K562 (cell line): ENCODE results near the gene ABHD16A. TPM values are rescaled to one million over a fixed set of nuclear protein-coding genes. Genes with fewer than 3 reads are reported as not detected.

ENCODE experiments used
- ARID3B ChIP-seq: fragments of 250-450 bp; sonication (Bioruptor Pico); IDR thresholded peaks from 2 replicates; pipeline ENCODE4 v1.4.0; 2020; ENCODE audit warnings: borderline replicate concordance
- ATF3 ChIP-seq, 2 experiments: fragments of 450-650 bp in 1 of 2; sonication (generic) in 1 of 2; formaldehyde crosslinking in 1 of 2; IDR thresholded peaks in 1 of 2; conservative IDR thresholded peaks in 1 of 2; 2 replicates each; pipeline versions ENCODE4 v1.6.1 to v1.8.1; 2016 to 2023; ENCODE audit warnings: mild to moderate bottlenecking in 2 of 2, moderate library complexity in 2 of 2, inconsistent platforms in 1 of 2, missing genetic modification reagents in 1 of 2
- CHD2 ChIP-seq: IDR thresholded peaks from 2 replicates; pipeline ENCODE4 v1.6.1; 2011; ENCODE audit warnings: low read depth, low read length
- ELF4 ChIP-seq: fragments of 450-650 bp; formaldehyde crosslinking; IDR thresholded peaks from 2 replicates; pipeline ENCODE4 v1.4.0; 2022; ENCODE audit warnings: missing genetic modification characterization
- EZH2 ChIP-seq: IDR thresholded peaks from 2 replicates; pipeline ENCODE4 v1.6.1; 2012; ENCODE audit warnings: low read depth, mild to moderate bottlenecking, inconsistent platforms, low read length, borderline replicate concordance
- GTF2A2 ChIP-seq: IDR thresholded peaks from 2 replicates; pipeline ENCODE4 v1.6.1; 2016; ENCODE audit warnings: mild to moderate bottlenecking, missing genetic modification characterization, missing compliant biosample characterization
- IRF2 ChIP-seq: sonication (generic); formaldehyde crosslinking; IDR thresholded peaks from 2 replicates; pipeline ENCODE4 v1.8.1; 2022; ENCODE audit warnings: mild to moderate bottlenecking, missing genetic modification reagents
- MLX ChIP-seq, 2 experiments: fragments of 450-650 bp in 1 of 2; sonication (generic) in 1 of 2; formaldehyde crosslinking; conservative IDR thresholded peaks; 2 replicates each; pipeline versions ENCODE4 v1.4.0 to v1.8.1; 2020 to 2022; ENCODE audit warnings: mild to moderate bottlenecking in 1 of 2, missing genetic modification reagents in 1 of 2
- MXD1 ChIP-seq: fragments of 250-450 bp; sonication (Bioruptor Pico); IDR thresholded peaks from 2 replicates; pipeline ENCODE4 v1.8.0; 2021; ENCODE audit warnings: borderline replicate concordance, mild to moderate bottlenecking, moderate library complexity; ENCODE audit not compliant: poor library complexity, severe bottlenecking
- PRMT5 ChIP-seq: sonication (generic); formaldehyde crosslinking; IDR thresholded peaks from 2 replicates; pipeline ENCODE4 v1.5.0; 2020; ENCODE audit warnings: missing genetic modification reagents
- SNRNP70 ChIP-seq: fragments of 200-400 bp; formaldehyde crosslinking; optimal IDR thresholded peaks from 2 replicates; pipeline ENCODE3; 2017; ENCODE audit warnings: low read depth, low read length
- TEAD1 ChIP-seq, 2 experiments: fragments of 450-650 bp in 1 of 2; sonication (generic) in 1 of 2; formaldehyde crosslinking; IDR thresholded peaks; 2 replicates each; pipeline versions ENCODE4 v1.4.0 to v1.8.0; 2020 to 2022; ENCODE audit warnings: mild to moderate bottlenecking in 2 of 2, missing genetic modification reagents in 1 of 2
- THRB ChIP-seq: fragments of 450-650 bp; formaldehyde crosslinking; conservative IDR thresholded peaks from 2 replicates; pipeline ENCODE4 v1.4.0; 2022; ENCODE audit warnings: mild to moderate bottlenecking, missing genetic modification characterization
- ZNF282 ChIP-seq: sonication (generic); formaldehyde crosslinking; IDR thresholded peaks from 2 replicates; pipeline ENCODE4 v1.8.1; 2023; ENCODE audit warnings: missing genetic modification reagents
- ZNF609 ChIP-seq: sonication (generic); formaldehyde crosslinking; IDR thresholded peaks from 2 replicates; pipeline ENCODE4 v1.8.1; 2023; ENCODE audit warnings: missing genetic modification reagents, mild to moderate bottlenecking, borderline replicate concordance
- polyA plus RNA-seq, 8 experiments: library from polyadenylated mRNA; depleted of rRNA in 4 of 8; stranded (reverse) in 5 of 8; unstranded in 3 of 8; fragments of >200 nt; fragmentation: Nextera tagmentation in 2 of 8; fragmentation: Illumina TruSeq in 1 of 8; extraction: Ambion mirVana in 2 of 8; extraction: Trizol in 1 of 8; gene quantifications; 2 replicates each; pipeline versions ENCODE4 v1.2.1 to v1.2.3, GENCODE V29; 2011 to 2014; ENCODE audit warnings: inconsistent platforms in 1 of 8, missing spikeins in 1 of 8
- total RNA-seq, 7 experiments: library from RNA; depleted of rRNA in 6 of 7; stranded (reverse); fragments of >200 nt in 6 of 7; fragmentation: Illumina TruSeq in 2 of 7; extraction: Trizol in 2 of 7; gene quantifications; 2 replicates each; pipeline versions ENCODE4 v1.2.1 to v1.2.3, GENCODE V29; 2011 to 2021; ENCODE audit warnings: low replicate concordance in 1 of 7

Gene ABHD16A
- total and polyA plus RNA-seq, 9 of the 15 experiments (the other 6 are each of a cell fraction or from before 2014, with no cell fraction given): 25.8 to 120 (median 81.6) TPM

GRCh38 chr6:31734247-31734820 lies 31.2 kb upstream of the ABHD16A start (continued):
- TF ChIP-seq ATF3 (IDR thresholded peaks at IDR 0.05) (no peak), ATF3 (CRISPR knock-in tag; conservative IDR thresholded peaks at IDR 0.05) (0 out of 2 replicates have a peak, but pooled peaks have one; percentile 96), TEAD1 (CRISPR knock-in tag; IDR thresholded peaks at IDR 0.05) (no peak), SNRNP70 (peak; percentile 59), THRB (0 out of 2 replicates have a peak, but pooled peaks have one; percentile 54), EZH2 (no peak), IRF2 (no peak), GTF2A2 (no peak), PRMT5 (CRISPR knock-in tag) (no peak), CHD2 (no peak), ELF4 (CRISPR knock-in tag) (0 out of 2 replicates have a peak, but pooled peaks have one; percentile 48), ARID3B (CRISPR knock-in tag) (no peak), MXD1 (CRISPR knock-in tag) (no peak), MLX (CRISPR knock-in tag; conservative IDR thresholded peaks at IDR 0.05) (0 out of 4 replicates have a peak, but pooled peaks of 1 of the 2 experiments have one; percentile 19), ZNF609 (CRISPR knock-in tag) (peak; percentile 86), ZNF282 (CRISPR knock-in tag) (no peak)
